ENCODE measurements around the gene CTU1. TPM values are rescaled to one million over a fixed set of nuclear protein-coding genes. Genes with fewer than 3 reads are reported as not detected.

CTU1 gene
- total RNA-seq, 6 experiments from 2014 or later = 3.3 to 6.4 (median 3.9) TPM

DNA sequence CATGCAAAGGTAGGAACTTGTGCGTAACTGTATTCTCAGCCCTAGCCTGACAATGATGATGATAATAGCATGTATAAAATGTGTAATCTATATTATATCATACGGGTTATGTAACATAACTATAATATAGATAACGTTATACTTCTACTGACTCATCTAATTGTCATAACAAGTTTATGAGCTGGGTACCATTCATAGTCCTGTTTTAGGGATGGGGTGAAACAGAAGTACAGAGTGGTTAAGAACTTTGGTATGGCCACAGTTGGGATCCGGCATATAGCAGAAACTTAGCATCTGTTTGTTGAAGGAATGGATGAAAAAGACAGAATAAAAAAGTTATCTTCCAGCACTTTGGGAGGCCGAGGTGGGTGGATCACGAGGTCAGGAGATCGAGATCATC is 5.2 kb downstream of the CTU1 start:
- Histone ChIP-seq H3K27ac (no peak overlapping the region), H3K9me3 (no peaks in the 10 kb centered on the region), H3K4me3 (no peak overlapping the region), H3K27me3 (no peaks in the 10 kb centered on the region), H3K36me3 (peaks cover 0 to 23% (median 4%) of the 10 kb centered on the region in 4 donors), H3K4me1 (peaks cover 0 to 12% (median 4%) of the 10 kb centered on the region in 4 donors)
- 98% methylated on average over 7 of the region's 7 CpGs for WGBS (ENCODE audit: insufficient coverage, low coverage, low lambda C conversion rate, missing lambda C conversion rate)
- TF ChIP-seq, protein P1, sequence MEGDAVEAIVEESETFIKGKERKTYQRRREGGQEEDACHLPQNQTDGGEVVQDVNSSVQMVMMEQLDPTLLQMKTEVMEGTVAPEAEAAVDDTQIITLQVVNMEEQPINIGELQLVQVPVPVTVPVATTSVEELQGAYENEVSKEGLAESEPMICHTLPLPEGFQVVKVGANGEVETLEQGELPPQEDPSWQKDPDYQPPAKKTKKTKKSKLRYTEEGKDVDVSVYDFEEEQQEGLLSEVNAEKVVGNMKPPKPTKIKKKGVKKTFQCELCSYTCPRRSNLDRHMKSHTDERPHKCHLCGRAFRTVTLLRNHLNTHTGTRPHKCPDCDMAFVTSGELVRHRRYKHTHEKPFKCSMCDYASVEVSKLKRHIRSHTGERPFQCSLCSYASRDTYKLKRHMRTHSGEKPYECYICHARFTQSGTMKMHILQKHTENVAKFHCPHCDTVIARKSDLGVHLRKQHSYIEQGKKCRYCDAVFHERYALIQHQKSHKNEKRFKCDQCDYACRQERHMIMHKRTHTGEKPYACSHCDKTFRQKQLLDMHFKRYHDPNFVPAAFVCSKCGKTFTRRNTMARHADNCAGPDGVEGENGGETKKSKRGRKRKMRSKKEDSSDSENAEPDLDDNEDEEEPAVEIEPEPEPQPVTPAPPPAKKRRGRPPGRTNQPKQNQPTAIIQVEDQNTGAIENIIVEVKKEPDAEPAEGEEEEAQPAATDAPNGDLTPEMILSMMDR (IDR thresholded peaks at IDR 0.05) = no peak
- no peak for TF ChIP-seq POLR2A (IDR thresholded peaks at IDR 0.05)
- ATAC-seq = no peak
- no peak for DNase-seq
- intact Hi-C loops (cut with DNase I) = no loop called here

DNA sequence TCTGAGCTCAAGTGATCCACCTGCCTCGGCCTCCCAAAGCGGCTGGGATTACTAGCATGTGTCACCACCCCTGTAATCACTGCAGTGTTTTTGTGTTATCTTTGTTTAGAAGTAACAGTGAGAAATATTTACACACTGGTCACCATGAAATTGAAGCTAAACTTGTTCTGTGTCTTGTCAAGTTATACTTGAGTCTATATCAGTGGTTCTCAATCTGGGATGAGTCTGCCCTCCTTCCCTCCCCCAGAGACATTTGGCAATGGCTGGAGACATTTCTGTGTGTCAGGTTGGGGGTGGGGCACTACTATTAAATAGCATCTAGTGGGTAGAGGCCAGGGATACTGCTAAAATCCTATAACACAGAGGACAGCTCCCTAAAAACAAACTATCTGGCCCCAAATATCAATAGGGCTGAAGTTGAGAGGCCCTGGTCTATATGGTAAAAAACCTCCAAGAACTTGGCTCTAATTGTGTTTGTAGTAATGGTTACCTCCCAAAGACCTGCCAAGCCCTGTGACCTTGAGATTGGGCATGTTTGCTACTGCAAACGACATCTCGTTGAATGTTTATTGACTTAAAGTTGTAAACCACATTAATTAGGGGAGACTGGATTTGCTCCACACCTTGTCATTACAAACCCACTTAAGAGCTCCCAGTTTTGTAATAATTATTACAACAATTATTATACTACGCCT is 6.9 kb downstream of the CTU1 start:
- intact Hi-C loops (cut with DNase I) = no loop called here
- Histone ChIP-seq H3K27ac (no peak overlapping the region), H3K4me1 (peaks cover 0 to 4% (median 0%) of the 10 kb centered on the region in 4 donors), H3K4me3 (no peak overlapping the region), H3K36me3 (peaks cover 0 to 23% (median 4%) of the 10 kb centered on the region in 4 donors), H3K27me3 (no peaks in the 10 kb centered on the region), H3K9me3 (no peaks in the 10 kb centered on the region)
- WGBS (ENCODE audit: insufficient coverage, low coverage, low lambda C conversion rate, missing lambda C conversion rate) = 72% methylated on average over 5 of the region's 5 CpGs
- ATAC-seq = no peak
- no peak for DNase-seq
- no peak for TF ChIP-seq POLR2A (IDR thresholded peaks at IDR 0.05)
- TF ChIP-seq, protein P1 (IDR thresholded peaks at IDR 0.05) = no peak

DNA sequence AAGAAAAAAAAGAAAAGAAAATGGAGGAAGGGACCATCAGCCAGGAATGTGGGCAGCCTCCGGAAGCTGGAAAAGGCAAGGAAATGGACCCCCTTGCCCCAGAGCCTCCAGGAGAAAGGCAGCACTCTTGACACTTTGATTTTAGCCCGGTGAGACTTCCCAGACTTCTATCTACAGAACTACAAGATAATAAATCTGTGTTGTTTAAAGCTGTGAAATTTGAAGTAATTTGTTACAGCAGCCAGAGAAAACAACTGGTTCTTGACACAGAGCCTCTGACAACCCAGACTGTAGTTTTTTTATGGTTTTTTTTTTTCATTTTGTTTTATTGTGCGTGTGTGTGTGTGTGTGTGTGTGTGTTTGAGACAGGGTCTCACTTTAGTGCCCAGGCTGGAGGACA is 7.6 kb downstream of the CTU1 start:
- no peaks in the 10 kb centered on the region for H3K27me3 ChIP-seq
- TF ChIP-seq, protein P1 (IDR thresholded peaks at IDR 0.05) = no peak
- peaks cover 0 to 23% (median 4%) of the 10 kb centered on the region in 4 donors for H3K36me3 ChIP-seq
- WGBS (ENCODE audit: insufficient coverage, low coverage, low lambda C conversion rate, missing lambda C conversion rate) = 53% methylated on average over 3 of the region's 3 CpGs
- ATAC-seq = no peak
- DNase-seq = no peak
- intact Hi-C loops (cut with DNase I) = no loop called here
- no peak overlapping the region for H3K4me3 ChIP-seq
- H3K9me3 ChIP-seq = no peaks in the 10 kb centered on the region
- no peak overlapping the region for H3K27ac ChIP-seq
- peaks cover 0 to 4% (median 0%) of the 10 kb centered on the region in 4 donors for H3K4me1 ChIP-seq

DNA sequence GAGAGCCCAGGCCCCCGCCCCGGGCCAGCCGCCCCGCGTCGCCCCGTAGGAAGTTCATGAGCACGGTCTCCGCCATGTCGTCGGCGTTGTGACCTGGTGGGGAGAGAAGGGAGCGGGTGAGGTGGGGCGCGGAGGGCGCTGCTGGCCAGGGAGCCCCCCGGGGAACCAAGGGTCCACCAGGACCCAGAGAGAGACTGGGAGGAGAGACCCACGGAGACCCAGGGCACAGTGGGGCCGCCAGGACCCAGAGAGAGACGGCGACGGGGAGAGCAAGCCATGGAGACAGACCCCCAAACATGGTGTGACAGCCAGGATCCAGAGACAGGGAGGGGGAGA is 9.2 kb downstream of the CTU1 start:
- peaks cover 0 to 4% (median 0%) of the 10 kb centered on the region in 4 donors for H3K4me1 ChIP-seq
- no peak for TF ChIP-seq POLR2A (IDR thresholded peaks at IDR 0.05)
- TF ChIP-seq, protein P1 (IDR thresholded peaks at IDR 0.05) = no peak
- ATAC-seq (no peak), DNase-seq (no peak)
- H3K9me3 ChIP-seq = no peaks in the 10 kb centered on the region
- no peak overlapping the region for H3K4me3 ChIP-seq
- H3K36me3 ChIP-seq = peaks cover 0 to 20% (median 4%) of the 10 kb centered on the region in 4 donors
- no peaks in the 10 kb centered on the region for H3K27me3 ChIP-seq
- intact Hi-C loops (cut with DNase I) = no loop called here
- H3K27ac ChIP-seq = no peak overlapping the region
- WGBS (ENCODE audit: insufficient coverage, low coverage, low lambda C conversion rate, missing lambda C conversion rate) = 75% methylated on average over 10 of the region's 22 CpGs
